Adrenal gland (tissue), 5 donors: ENCODE results near the gene KSR2.

ENCODE experiments used
- CTCF ChIP-seq, 6 experiments: fragments of 450-650 bp in 4 of 6; fragments of 200-600 bp in 2 of 6; sonication (generic) in 1 of 6; IDR thresholded peaks; 1 replicate in 5 of 6; 2 replicates in 1 of 6; pipeline versions ENCODE4 v1.5.1 to v1.8.0; 2016 to 2021; ENCODE audit warnings: antibody characterized with exemption in 6 of 6, mild to moderate bottlenecking in 2 of 6, moderate library complexity in 1 of 6
- POLR2A ChIP-seq, 2 donors: fragments of 450-650 bp; IDR thresholded peaks; one replicate each; pipeline ENCODE4 v1.6.1; 2017; ENCODE audit warnings: antibody characterized with exemption in 2 of 2, mild to moderate bottlenecking in 2 of 2, moderate library complexity in 1 of 2
- donor health status: DM: no; HTN: no; CAD: no.

DNA sequence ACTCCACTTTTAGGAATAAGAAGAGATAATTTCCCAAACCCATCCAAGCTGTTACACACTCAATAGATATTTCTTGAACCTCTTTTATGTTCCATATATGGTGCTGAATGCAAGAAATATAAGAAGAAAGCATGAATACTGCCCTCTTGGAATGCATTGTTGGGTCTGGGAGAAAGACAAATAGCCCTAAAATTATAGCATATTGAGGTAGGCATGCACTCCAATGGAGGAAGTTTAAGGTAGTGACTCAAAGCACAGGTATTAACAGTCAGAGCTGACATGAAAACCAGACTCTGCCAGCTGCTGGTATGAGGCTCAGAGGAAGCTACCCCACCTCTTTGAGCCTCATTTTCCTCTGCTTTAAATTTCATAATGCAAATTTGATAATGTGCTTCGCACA lies 346.0 kb downstream of the KSR2 start:
- no peak for TF ChIP-seq CTCF (IDR thresholded peaks at IDR 0.05)
- no peak for TF ChIP-seq POLR2A (IDR thresholded peaks at IDR 0.05)
